Progenitor cell of endocrine pancreas (in vitro differentiated cells): Measurements from ENCODE around the gene MAP3K5. TPM values are rescaled to one million over a fixed set of nuclear protein-coding genes. Genes with fewer than 3 reads are reported as not detected.
"Not testable (repeated sequence)": the region's sequence is repeated elsewhere in the genome, so short reads cannot be mapped to it uniquely, and the experiment has no call there.

Experiments used
- DNase-seq: peaks from one replicate; pipeline ENCODE4 v3.0.0; 2021; ENCODE audit warnings: low spot score; ENCODE audit not compliant: unreplicated experiment
- H3K27ac Mint-ChIP-seq: 2 replicates; pipeline ENCODE4 v1.8.0; 2021; ENCODE audit warnings: mild to moderate bottlenecking, moderate library complexity, mixed read lengths
- H3K27me3 Mint-ChIP-seq: 2 replicates; pipeline ENCODE4 v1.8.0; 2021; ENCODE audit warnings: mixed read lengths
- H3K36me3 Mint-ChIP-seq: 2 replicates; pipeline ENCODE4 v1.8.0; 2022; ENCODE audit warnings: mixed read lengths; ENCODE audit not compliant: insufficient read depth
- H3K4me1 Mint-ChIP-seq: 2 replicates; pipeline ENCODE4 v1.8.0; 2021; ENCODE audit warnings: low read depth, mixed read lengths
- H3K4me3 Mint-ChIP-seq: 2 replicates; pipeline ENCODE4 v1.8.0; 2021; ENCODE audit warnings: low read depth, mild to moderate bottlenecking, moderate library complexity, mixed read lengths
- H3K9me3 Mint-ChIP-seq: 2 replicates; pipeline ENCODE4 v1.8.0; 2021; ENCODE audit warnings: low read depth, mixed read lengths
- CTCF ChIP-seq: fragments of 200-600 bp; sonication (generic); IDR thresholded peaks from one replicate; pipeline ENCODE4 v1.5.0; 2021; ENCODE audit warnings: antibody characterized with exemption, mild to moderate bottlenecking; ENCODE audit not compliant: unreplicated experiment
- total RNA-seq: library from RNA; stranded (reverse); gene quantifications from 2 replicates; pipeline ENCODE4 v1.2.1, GENCODE V29; 2021

Gene MAP3K5
- total RNA-seq, 1 donor from 2014 or later: 1.1 TPM

DNA sequence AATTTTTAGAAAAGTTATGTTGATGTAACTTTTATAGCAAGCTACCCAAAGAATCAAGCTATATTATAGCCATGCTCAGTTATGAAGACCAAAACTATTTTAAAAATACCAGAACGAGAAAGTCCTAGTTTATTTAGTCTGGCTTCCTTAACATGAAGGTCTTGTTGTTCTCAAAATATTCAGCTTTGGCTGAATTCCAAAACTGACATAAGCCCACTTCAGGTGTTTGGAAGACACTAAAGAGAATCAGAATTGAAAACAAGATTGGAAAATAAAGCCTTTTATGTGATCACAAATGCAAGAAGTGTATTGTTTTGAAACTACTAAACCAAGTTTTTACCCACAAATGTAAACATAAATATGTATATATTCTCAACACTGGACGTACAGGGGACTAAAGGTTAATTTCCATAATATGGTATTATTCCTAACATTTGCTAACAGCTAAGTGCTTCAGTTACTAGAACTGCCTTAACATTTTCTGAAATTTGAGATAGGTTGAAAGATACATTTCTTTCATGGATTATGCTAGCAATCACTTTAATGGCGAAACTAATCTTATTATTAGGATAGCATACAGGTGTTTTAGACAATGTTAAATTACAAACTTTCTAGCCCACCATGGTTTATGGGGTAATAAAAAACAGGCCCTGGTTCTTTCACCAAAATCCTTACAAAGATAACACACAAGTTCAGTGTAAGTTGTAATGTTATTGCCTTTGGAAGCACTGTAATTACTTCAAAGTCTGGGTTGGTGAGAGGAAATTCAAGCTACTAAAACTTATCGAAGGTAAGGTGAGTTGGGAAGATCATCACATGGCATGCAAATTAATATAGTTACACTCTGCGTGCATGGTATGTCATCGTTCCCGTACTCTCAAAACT lies 1.6 kb downstream of the MAP3K5 start:
- no peak for DNase-seq
- peak overlapping the region; percentile 18 for H3K27ac Mint-ChIP-seq
- no peaks in the 10 kb centered on the region for H3K9me3 Mint-ChIP-seq
- no peak for TF ChIP-seq CTCF
- peaks cover 57% of the 10 kb centered on the region for H3K27me3 Mint-ChIP-seq
- peaks cover 9% of the 10 kb centered on the region for H3K4me1 Mint-ChIP-seq
- H3K36me3 Mint-ChIP-seq: no peaks in the 10 kb centered on the region
- peak overlapping the region; percentile 79 for H3K4me3 Mint-ChIP-seq

DNA sequence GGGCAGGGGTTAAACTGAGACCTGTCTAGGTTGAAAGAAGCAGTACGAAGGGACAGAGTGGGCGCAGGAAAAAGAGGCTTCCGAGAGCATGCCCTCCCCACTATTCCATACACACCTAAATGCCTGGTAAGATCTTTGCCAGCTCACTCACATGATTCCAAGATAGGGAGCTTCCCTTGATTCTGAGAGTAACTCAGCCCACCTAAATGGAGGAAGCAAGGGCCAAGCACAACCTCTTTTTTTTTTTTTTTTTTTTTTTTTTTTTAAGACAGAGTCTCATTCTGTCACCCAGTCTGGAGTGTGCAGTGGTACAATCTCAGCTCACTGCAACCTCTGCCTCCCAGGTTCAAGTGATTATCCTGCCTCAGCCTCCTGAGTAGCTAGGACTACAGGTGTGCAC lies 2.8 kb downstream of the MAP3K5 start:
- not testable (repeated sequence) for H3K4me3 Mint-ChIP-seq

GRCh38 chr6:136788069-136788902 lies 4.0 kb downstream of the MAP3K5 start:
- no peak for TF ChIP-seq CTCF
- Mint-ChIP-seq H3K27ac (no peak overlapping the region), H3K36me3 (no peaks in the 10 kb centered on the region), H3K4me1 (peaks cover 7% of the 10 kb centered on the region), H3K4me3 (no peak overlapping the region), H3K9me3 (no peaks in the 10 kb centered on the region), H3K27me3 (peaks cover 57% of the 10 kb centered on the region)
- DNase-seq: no peak

More for the DNA sequence above, 2.8 kb downstream of the MAP3K5 start:
- H3K4me1 Mint-ChIP-seq, H3K27ac Mint-ChIP-seq, H3K36me3 Mint-ChIP-seq, H3K9me3 Mint-ChIP-seq, DNase-seq: not testable (repeated sequence)
- peaks cover 60% of the 10 kb centered on the region for H3K27me3 Mint-ChIP-seq

- no peak for DNase-seq
- no peak for TF ChIP-seq CTCF
- Mint-ChIP-seq H3K27ac (no peak overlapping the region), H3K4me1 (peaks cover 5% of the 10 kb centered on the region), H3K9me3 (no peaks in the 10 kb centered on the region), H3K4me3 (no peak overlapping the region), H3K36me3 (no peaks in the 10 kb centered on the region), H3K27me3 (peaks cover 54% of the 10 kb centered on the region)
These were observed 4.6 kb downstream of the MAP3K5 start for GRCh38 chr6:136787726-136788068.

DNA sequence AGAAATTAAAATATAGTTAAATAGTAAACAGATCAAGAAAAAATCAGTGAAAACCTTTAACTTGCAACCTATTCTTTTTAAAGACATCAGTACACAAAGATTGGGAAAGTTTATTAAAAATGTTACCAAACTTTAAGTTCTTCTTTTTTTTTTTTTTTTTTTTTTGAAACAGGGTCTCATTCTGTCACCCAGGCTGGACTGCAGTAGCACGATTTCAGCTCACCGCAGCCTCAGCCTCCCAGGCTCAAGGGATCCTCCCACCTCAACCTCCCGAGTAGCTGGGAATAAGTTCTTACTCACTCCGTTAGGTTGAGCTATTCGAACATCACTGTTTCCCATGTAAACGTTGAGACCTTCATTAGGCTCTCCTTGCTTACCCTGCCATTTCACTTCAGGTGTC lies 5.6 kb downstream of the MAP3K5 start:
- TF ChIP-seq CTCF: no peak
- H3K36me3 Mint-ChIP-seq: no peaks in the 10 kb centered on the region
- DNase-seq: no peak
- H3K4me3 Mint-ChIP-seq: no peak overlapping the region
- H3K4me1 Mint-ChIP-seq: peaks cover 5% of the 10 kb centered on the region
- H3K9me3 Mint-ChIP-seq: no peaks in the 10 kb centered on the region
- H3K27me3 Mint-ChIP-seq: peaks cover 54% of the 10 kb centered on the region
- no peak overlapping the region for H3K27ac Mint-ChIP-seq
